GM21576 (cell line): Measurements from ENCODE around the gene ANGPTL2.

Source experiments
- ATAC-seq: cut with Tn5 transposase; IDR thresholded peaks from one replicate; pipeline ENCODE4 v1.9.1; 2021; ENCODE audit warnings: mild to moderate bottlenecking, moderate library complexity; ENCODE audit not compliant: unreplicated experiment

Gene ANGPTL2

GRCh38 chr9:127079446-127080140 is 42.8 kb downstream of the ANGPTL2 start:
- ATAC-seq, result no peak

GRCh38 chr9:127078988-127079387 is 43.4 kb downstream of the ANGPTL2 start:
- no peak for ATAC-seq

- ATAC-seq, result no peak
Measured at GRCh38 chr9:127078336-127078735, 44.1 kb downstream of the ANGPTL2 start.

GRCh38 chr9:127077644-127077946 is 44.8 kb downstream of the ANGPTL2 start:
- no peak for ATAC-seq

- ATAC-seq, result no peak
Measured at GRCh38 chr9:127076860-127077643, 45.4 kb downstream of the ANGPTL2 start.

GRCh38 chr9:127075624-127076372 is 46.6 kb downstream of the ANGPTL2 start:
- no peak for ATAC-seq

- no peak for ATAC-seq
Measured at GRCh38 chr9:127074561-127075548, 47.6 kb downstream of the ANGPTL2 start.

GRCh38 chr9:127067603-127068220 is 54.7 kb downstream of the ANGPTL2 start:
- no peak for ATAC-seq

- no peak for ATAC-seq
Measured at GRCh38 chr9:127066851-127067136, 55.6 kb downstream of the ANGPTL2 start.

- no peak for ATAC-seq
Measured at GRCh38 chr9:127066060-127066850, 56.2 kb downstream of the ANGPTL2 start.

GRCh38 chr9:127065592-127065991 is 56.8 kb downstream of the ANGPTL2 start:
- no peak for ATAC-seq

- no peak for ATAC-seq
Measured at GRCh38 chr9:127064335-127064734, 58.1 kb downstream of the ANGPTL2 start.

GRCh38 chr9:127061411-127061810 is 61.0 kb downstream of the ANGPTL2 start:
- no peak for ATAC-seq

- ATAC-seq, result no peak
Measured at GRCh38 chr9:127059765-127060361, 62.6 kb downstream of the ANGPTL2 start.

GRCh38 chr9:127059030-127059429 is 63.4 kb downstream of the ANGPTL2 start:
- ATAC-seq, result no peak

- ATAC-seq, result no peak
Measured at GRCh38 chr9:127058645-127059021, 63.8 kb downstream of the ANGPTL2 start.

GRCh38 chr9:127058011-127058644 is 64.3 kb downstream of the ANGPTL2 start:
- ATAC-seq, result no peak

- ATAC-seq, result no peak
Measured at GRCh38 chr9:127056446-127056845, 66.0 kb downstream of the ANGPTL2 start.
